Measurements from ENCODE around the gene DEAF1.

Gene DEAF1

GRCh38 chr11:626475-627307, 68.3 kb downstream of the DEAF1 start, which contains the start of gene SCT:
SCT (minus strand) TSS chr11:627181; CDS start chr11:627143, 38 bp downstream.
- no peak for DNase-seq (ENCODE audit: low read depth in 1 of 2, low spot score in 1 of 2)

- DNase-seq (ENCODE audit: low read depth in 1 of 2, low spot score in 1 of 2) = no peak
These were observed 69.3 kb downstream of the DEAF1 start for GRCh38 chr11:625636-626268.

- DNase-seq (ENCODE audit: low read depth in 1 of 2, low spot score in 1 of 2) = no peak
These were observed 70.1 kb downstream of the DEAF1 start, which contains the start of gene CDHR5 for GRCh38 chr11:624705-625635. CDHR5 (minus strand) TSS chr11:624955; CDS start chr11:624902, 53 bp downstream.

GRCh38 chr11:623999-624704, 70.9 kb downstream of the DEAF1 start:
- DNase-seq (ENCODE audit: low read depth in 1 of 2, low spot score in 1 of 2) = no peak

GRCh38 chr11:623349-623869, 71.6 kb downstream of the DEAF1 start:
- no peak for DNase-seq (ENCODE audit: low read depth in 1 of 2, low spot score in 1 of 2)

GRCh38 chr11:621838-622237, 73.2 kb downstream of the DEAF1 start:
- no peak for DNase-seq (ENCODE audit: low read depth in 1 of 2, low spot score in 1 of 2)

- DNase-seq (ENCODE audit: low read depth in 1 of 2, low spot score in 1 of 2) = no peak
These were observed 73.8 kb downstream of the DEAF1 start for GRCh38 chr11:620935-621814.

GRCh38 chr11:620201-620600, 74.8 kb downstream of the DEAF1 start:
- no peak for DNase-seq (ENCODE audit: low read depth in 1 of 2, low spot score in 1 of 2)

- no peak for DNase-seq (ENCODE audit: low read depth in 1 of 2, low spot score in 1 of 2)
These were observed 75.4 kb downstream of the DEAF1 start for GRCh38 chr11:619628-620050.

- DNase-seq (ENCODE audit: low read depth in 1 of 2, low spot score in 1 of 2) = no peak
These were observed 76.0 kb downstream of the DEAF1 start for GRCh38 chr11:618856-619627.

GRCh38 chr11:617912-618682, 76.9 kb downstream of the DEAF1 start:
- no peak for DNase-seq (ENCODE audit: low read depth in 1 of 2, low spot score in 1 of 2)

- no peak for DNase-seq (ENCODE audit: low read depth in 1 of 2, low spot score in 1 of 2)
These were observed 77.7 kb downstream of the DEAF1 start for GRCh38 chr11:617199-617911.

- DNase-seq (ENCODE audit: low read depth in 1 of 2, low spot score in 1 of 2) = no peak
These were observed 78.5 kb downstream of the DEAF1 start for GRCh38 chr11:616320-617198.

- peak; percentile 63 to 72 for DNase-seq (ENCODE audit: low read depth in 1 of 2, low spot score in 1 of 2)
These were observed 79.3 kb downstream of the DEAF1 start, which contains the start of gene IRF7 for GRCh38 chr11:615504-616319. IRF7 (minus strand) TSS chr11:615950; CDS start chr11:615364, 586 bp downstream.
